ENCODE data around the gene MAN1C1. TPM values are rescaled to one million over a fixed set of nuclear protein-coding genes. Genes with fewer than 3 reads are reported as not detected.

Gene MAN1C1
- total and polyA plus RNA-seq, 10 of the 15 experiments (the other 5 are each of a cell fraction or from before 2014, with no cell fraction given), result 0.12 to 0.56 (median 0.22) TPM; not detected in 3

GRCh38 chr1:25716320-25716719 lies 99.7 kb downstream of the MAN1C1 start:
- ATAC-seq, result no peak
- no peak for DNase-seq (ENCODE audit: low read depth, low spot score)
- H3K4me3 ChIP-seq, result no peak overlapping the region
- no peaks in the 10 kb centered on the region for H3K79me2 ChIP-seq (ENCODE audit: control insufficient read depth, insufficient read depth, low read length)
- 0 out of 4 replicates have a peak, but pooled peaks cover 0 to 2% of the 10 kb centered on the region in 2 experiments for H3K27me3 ChIP-seq (replicated peaks in 1 of 2; ENCODE audit: control insufficient read depth in 2 of 2, insufficient read depth in 2 of 2, low read length in 1 of 2)
- 27% methylated on average over 5 of the region's 5 CpGs for WGBS (ENCODE audit: insufficient coverage, insufficient replicate concordance, low lambda C conversion rate, missing lambda C conversion rate)
- no peak overlapping the region for H3K9ac ChIP-seq (ENCODE audit: control insufficient read depth, insufficient read depth, low read length)
- H3K9me3 ChIP-seq (replicated peaks; ENCODE audit: control insufficient read depth, insufficient read depth, low read length), result no peaks in the 10 kb centered on the region; the same call in 2 of the 3 replicates
- ChIA-PET POLR2A (no interaction called here), CTCF (no interaction called here), RAD21 (ENCODE audit: unreplicated experiment) (no interaction called here), SMC1A (ENCODE audit: uncharacterized antibody, unreplicated experiment) (no interaction called here)
- no peak for FAIRE-seq
- BruUV-seq (replicated peaks), result no TSS peak
- H2AFZ ChIP-seq (ENCODE audit: control insufficient read depth, low read depth, low read length), result no peak overlapping the region
- H3K36me3 ChIP-seq (ENCODE audit: control insufficient read depth in 2 of 2, insufficient read depth in 2 of 2, low read length in 1 of 2), result no peaks in the 10 kb centered on the region
- in situ Hi-C loops (cut with MboI) (no loop called here), intact Hi-C loops (cut with micrococcal nuclease; ENCODE audit: unreplicated experiment) (no loop called here)
- H3K4me1 ChIP-seq (ENCODE audit: control insufficient read depth, insufficient read depth, low read length), result no peaks in the 10 kb centered on the region
- H3K4me2 ChIP-seq (ENCODE audit: control insufficient read depth, insufficient read depth), result no peak overlapping the region
- no peak overlapping the region for H3K27ac ChIP-seq (ENCODE audit: control insufficient read depth, insufficient read depth)
- H4K20me1 ChIP-seq (ENCODE audit: control insufficient read depth, insufficient read depth), result no peaks in the 10 kb centered on the region
- TF ChIP-seq FOS (IDR thresholded peaks at IDR 0.05; ENCODE audit: borderline replicate concordance, extremely low read depth, insufficient read length) (no peak), SREBF1 (IDR thresholded peaks at IDR 0.05; ENCODE audit: low read length) (no peak), BACH1 (IDR thresholded peaks at IDR 0.05; ENCODE audit: borderline replicate concordance) (no peak), ZSCAN29 (IDR thresholded peaks at IDR 0.05) (no peak), HCFC1 (IDR thresholded peaks at IDR 0.05; ENCODE audit: low read length) (no peak)

- no peak for FAIRE-seq
- Histone ChIP-seq H4K20me1 (ENCODE audit: control insufficient read depth, insufficient read depth) (no peaks in the 10 kb centered on the region), H3K9me3 (replicated peaks; ENCODE audit: control insufficient read depth, insufficient read depth, low read length) (no peaks in the 10 kb centered on the region; the same call in 2 of the 3 replicates), H3K4me1 (ENCODE audit: control insufficient read depth, insufficient read depth, low read length) (no peaks in the 10 kb centered on the region), H3K9ac (ENCODE audit: control insufficient read depth, insufficient read depth, low read length) (no peak overlapping the region), H3K27ac (ENCODE audit: control insufficient read depth, insufficient read depth) (no peak overlapping the region), H3K4me2 (ENCODE audit: control insufficient read depth, insufficient read depth) (no peak overlapping the region), H3K27me3 (replicated peaks in 1 of 2; ENCODE audit: control insufficient read depth in 2 of 2, insufficient read depth in 2 of 2, low read length in 1 of 2) (0 out of 4 replicates have a peak, but pooled peaks cover 0 to 2% of the 10 kb centered on the region in 2 experiments), H3K36me3 (ENCODE audit: control insufficient read depth in 2 of 2, insufficient read depth in 2 of 2, low read length in 1 of 2) (no peaks in the 10 kb centered on the region), H3K79me2 (ENCODE audit: control insufficient read depth, insufficient read depth, low read length) (no peaks in the 10 kb centered on the region), H3K4me3 (no peak overlapping the region), H2AFZ (ENCODE audit: control insufficient read depth, low read depth, low read length) (no peak overlapping the region)
- CTCF ChIA-PET, result no interaction called here
- RAD21 ChIA-PET (ENCODE audit: unreplicated experiment), result no interaction called here
- intact Hi-C loops (cut with micrococcal nuclease; ENCODE audit: unreplicated experiment) (no loop called here), in situ Hi-C loops (cut with MboI) (no loop called here)
- no peak for ATAC-seq
- SMC1A ChIA-PET (ENCODE audit: uncharacterized antibody, unreplicated experiment), result no interaction called here
- 44% methylated on average over 2 of the region's 2 CpGs for WGBS (ENCODE audit: insufficient coverage, insufficient replicate concordance, low lambda C conversion rate, missing lambda C conversion rate)
- POLR2A ChIA-PET, result no interaction called here
- no TSS peak for BruUV-seq (replicated peaks)
- no peak for DNase-seq (ENCODE audit: low read depth, low spot score)
- TF ChIP-seq RCOR1 (conservative IDR thresholded peaks at IDR 0.05; ENCODE audit: low read depth, low read length) (no peak), ZBTB4 (CRISPR knock-in tag; IDR thresholded peaks at IDR 0.05) (no peak), ETV6 (conservative IDR thresholded peaks at IDR 0.05 in 1 of 2, IDR thresholded peaks at IDR 0.05 in 1 of 2; ENCODE audit: borderline replicate concordance in 1 of 2, low read depth in 1 of 2) (no peak), TCF3 (IDR thresholded peaks at IDR 0.05; ENCODE audit: borderline replicate concordance, insufficient read depth, low read depth, low read length) (no peak), POLR2AphosphoS2 (IDR thresholded peaks at IDR 0.05; ENCODE audit: low read depth, low read length) (no peak), RAD21 (IDR thresholded peaks at IDR 0.05; ENCODE audit: insufficient read depth, low read depth, low read length) (no peak), E2F8 (IDR thresholded peaks at IDR 0.05; ENCODE audit: low read depth, partially characterized antibody) (no peak), RFX5 (IDR thresholded peaks at IDR 0.05; ENCODE audit: low read depth, low read length) (no peak)
Observed at GRCh38 chr1:25718732-25719131, 102.1 kb downstream of the MAN1C1 start.

Measured in GM12878 (cell line).